CD4-positive, alpha-beta T cell treated with Interferon gamma for 1 hour (primary cell): ENCODE data around the gene TRIM44.
A peak's percentile ranks its signal among the peaks of the same experiment; 100 is the strongest.

Source experiments
- DNase-seq: peaks from one replicate; pipeline ENCODE4 v3.0.0-alpha.2; 2020

The TRIM44 gene

GRCh38 chr11:35662649-35663407 is at the start of gene TRIM44:
Gene TRIM44, plus strand, starts transcription at chr11:35662775. Its CDS starts 337 bp downstream, at chr11:35663112.
- peak; percentile 87 for DNase-seq

- no peak for DNase-seq
These were observed 47.5 kb upstream of the TRIM44 start for GRCh38 chr11:35614939-35615569.

GRCh38 chr11:35615921-35616900 is 46.4 kb upstream of the TRIM44 start:
- DNase-seq, result no peak

- DNase-seq, result no peak
These were observed 45.3 kb upstream of the TRIM44 start for GRCh38 chr11:35617316-35617686.

- DNase-seq, result no peak
These were observed 44.7 kb upstream of the TRIM44 start, which contains the start of gene FJX1 for GRCh38 chr11:35617687-35618496. Gene FJX1, plus strand, starts transcription at chr11:35618460. Its CDS starts 177 bp downstream, at chr11:35618637.

DNA sequence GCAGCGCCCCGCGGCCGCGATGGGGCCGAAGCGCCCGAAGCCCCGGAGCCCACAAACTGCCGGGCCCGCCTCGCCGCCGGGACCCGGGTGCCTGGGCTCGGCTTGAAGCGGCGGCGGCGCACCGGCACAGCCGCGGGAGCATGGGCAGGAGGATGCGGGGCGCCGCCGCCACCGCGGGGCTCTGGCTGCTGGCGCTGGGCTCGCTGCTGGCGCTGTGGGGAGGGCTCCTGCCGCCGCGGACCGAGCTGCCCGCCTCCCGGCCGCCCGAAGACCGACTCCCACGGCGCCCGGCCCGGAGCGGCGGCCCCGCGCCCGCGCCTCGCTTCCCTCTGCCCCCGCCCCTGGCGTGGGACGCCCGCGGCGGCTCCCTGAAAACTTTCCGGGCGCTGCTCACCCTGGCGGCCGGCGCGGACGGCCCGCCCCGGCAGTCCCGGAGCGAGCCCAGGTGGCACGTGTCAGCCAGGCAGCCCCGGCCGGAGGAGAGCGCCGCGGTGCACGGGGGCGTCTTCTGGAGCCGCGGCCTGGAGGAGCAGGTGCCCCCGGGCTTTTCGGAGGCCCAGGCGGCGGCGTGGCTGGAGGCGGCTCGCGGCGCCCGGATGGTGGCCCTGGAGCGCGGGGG is 44.0 kb upstream of the TRIM44 start:
- DNase-seq, result no peak

GRCh38 chr11:35619116-35619854 is 43.3 kb upstream of the TRIM44 start:
- DNase-seq, result no peak

- no peak for DNase-seq
These were observed 42.5 kb upstream of the TRIM44 start for GRCh38 chr11:35619855-35620640.

GRCh38 chr11:35620795-35621194 is 41.8 kb upstream of the TRIM44 start:
- no peak for DNase-seq

DNA sequence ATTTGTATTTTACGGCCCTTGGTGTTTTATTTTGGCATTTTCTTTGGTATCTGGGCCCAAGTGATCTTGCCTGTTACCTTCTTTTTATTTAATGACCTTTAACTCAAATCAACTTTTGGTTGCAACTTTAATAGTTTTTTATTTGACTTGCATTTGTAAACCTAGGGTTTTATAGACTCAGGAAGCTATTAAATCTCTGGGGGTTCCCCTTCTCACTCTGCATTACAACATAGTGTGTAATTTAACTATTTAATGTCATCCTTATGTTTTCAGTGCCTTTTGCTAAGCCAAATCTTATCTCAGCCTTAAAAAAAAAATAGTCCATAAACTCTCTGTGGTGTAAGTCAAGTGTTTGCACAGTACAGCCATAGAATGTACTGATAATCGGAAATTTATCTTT is 41.0 kb upstream of the TRIM44 start:
- DNase-seq, result no peak

DNA sequence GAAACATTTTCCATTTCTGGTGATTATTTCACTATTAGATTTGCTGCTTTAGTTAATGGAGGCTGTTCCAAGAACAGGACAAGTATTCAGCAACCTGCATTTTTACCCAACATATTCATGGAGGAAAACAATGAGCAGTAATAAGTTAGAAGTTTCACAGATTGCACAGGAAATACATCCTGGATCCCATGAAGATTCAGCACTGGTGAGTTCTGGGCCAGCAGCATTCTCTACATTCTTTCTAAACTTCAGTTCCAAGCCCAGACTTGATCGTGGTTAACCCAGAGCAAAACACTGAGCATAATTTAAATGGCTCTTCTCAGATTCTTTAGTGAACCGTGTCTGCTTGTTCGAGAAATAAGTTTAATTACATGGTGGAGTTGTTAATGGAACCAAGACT is 40.5 kb upstream of the TRIM44 start:
- no peak for DNase-seq

DNA sequence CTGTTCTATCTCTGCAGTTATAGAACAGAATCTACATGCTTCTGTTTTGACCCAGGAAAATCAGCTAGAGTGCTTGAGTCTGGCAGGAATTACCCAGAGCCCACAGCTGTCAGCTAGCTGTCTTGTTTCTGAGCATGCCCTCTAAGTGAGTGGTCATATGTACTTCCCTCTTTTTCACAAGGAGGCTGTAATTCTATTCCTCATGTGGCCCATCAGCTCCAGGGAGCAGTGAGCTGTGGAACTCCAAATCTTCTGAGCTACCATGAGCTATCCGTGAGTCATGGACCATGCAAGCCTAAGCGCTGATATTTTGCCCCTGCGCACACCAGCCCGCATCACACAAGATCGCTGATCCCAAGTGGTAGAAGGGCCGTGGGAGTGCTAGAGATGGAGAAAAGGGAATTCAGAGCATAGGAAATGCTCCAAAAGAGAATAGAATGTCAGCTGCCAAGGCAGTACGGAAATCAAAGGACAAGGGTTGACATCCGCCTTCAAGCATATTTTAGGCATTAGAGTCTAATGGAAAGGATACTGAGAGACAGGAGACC is 38.9 kb upstream of the TRIM44 start:
- DNase-seq, result no peak

GRCh38 chr11:35624316-35624715 is 38.3 kb upstream of the TRIM44 start:
- DNase-seq, result no peak

- DNase-seq, result no peak
These were observed 37.8 kb upstream of the TRIM44 start for GRCh38 chr11:35624781-35625180.

DNA sequence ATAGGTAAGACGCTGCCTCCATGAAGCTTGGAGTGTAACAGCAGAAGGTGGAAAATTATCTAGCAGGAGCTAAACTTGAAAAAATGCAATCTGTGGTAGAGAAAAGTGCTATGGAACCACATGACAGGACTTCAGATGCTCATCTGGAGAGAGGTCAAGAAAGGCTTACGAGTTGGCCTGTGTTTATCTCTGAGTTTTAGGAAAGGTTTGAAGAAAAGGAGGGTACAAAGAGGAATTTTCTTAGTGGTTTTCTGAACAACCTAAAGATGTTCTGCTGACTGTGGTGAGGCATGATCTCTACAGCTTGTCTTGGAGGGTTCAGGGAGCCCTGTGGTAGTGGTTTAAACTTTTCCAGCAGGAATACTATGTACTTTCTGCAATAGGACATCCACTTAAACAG is 36.1 kb upstream of the TRIM44 start:
- DNase-seq, result no peak

GRCh38 chr11:35629511-35629910 is 33.1 kb upstream of the TRIM44 start:
- no peak for DNase-seq

- DNase-seq, result no peak
These were observed 32.7 kb upstream of the TRIM44 start for GRCh38 chr11:35629914-35630313.

- DNase-seq, result no peak
These were observed 30.7 kb upstream of the TRIM44 start for GRCh38 chr11:35631891-35632290.

DNA sequence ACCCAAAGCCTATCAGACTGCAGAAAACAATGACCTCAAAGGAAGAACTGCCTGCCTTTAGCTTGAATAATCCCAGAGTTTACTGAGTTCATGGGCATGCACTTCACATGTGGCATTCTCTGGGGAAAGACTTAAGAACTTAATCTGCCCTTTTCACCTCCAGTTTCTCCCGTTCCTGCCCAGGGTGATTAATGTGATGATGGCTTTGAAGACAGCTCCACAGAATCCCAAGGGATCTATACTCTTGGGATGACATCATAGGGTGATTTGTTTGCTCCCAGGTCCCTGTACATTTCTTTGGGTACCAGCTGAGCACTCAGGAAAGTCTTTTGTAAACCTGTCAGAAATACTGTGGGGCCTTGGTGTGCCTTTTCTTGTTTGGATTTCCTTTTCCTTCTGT is 30.3 kb upstream of the TRIM44 start:
- no peak for DNase-seq

DNA sequence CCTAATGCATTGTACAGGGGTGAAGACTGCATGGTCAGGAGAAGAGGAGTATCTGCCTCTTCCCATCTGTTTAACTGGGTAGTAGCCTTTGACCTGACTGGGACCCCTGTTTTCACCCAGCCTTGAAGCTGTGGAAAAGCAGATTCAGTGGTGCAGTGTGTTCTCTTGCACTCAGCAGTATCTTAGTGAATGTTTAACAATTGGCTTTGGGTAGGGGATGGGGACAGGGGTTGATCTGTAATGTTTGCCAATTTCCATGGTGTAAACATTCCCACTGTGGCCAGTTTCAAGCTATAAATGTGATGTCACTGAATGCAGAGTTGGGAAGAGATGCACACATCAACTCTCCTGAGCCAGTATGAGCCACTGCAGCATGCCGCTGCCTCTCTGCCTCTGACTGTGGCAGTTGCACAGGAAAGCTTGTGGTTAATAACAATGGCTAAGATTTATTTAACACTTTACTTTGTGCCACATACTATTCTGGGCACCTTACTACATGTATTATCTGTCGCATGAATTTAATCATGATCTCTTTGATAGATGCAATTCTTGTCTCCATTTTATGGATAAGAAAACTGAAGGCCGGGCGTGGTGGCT is 28.6 kb upstream of the TRIM44 start:
- DNase-seq, result no peak
